ENCODE measurements around the gene CACUL1. TPM values are rescaled to one million over a fixed set of nuclear protein-coding genes. Genes with fewer than 3 reads are reported as not detected.

CACUL1 gene
- total and polyA plus RNA-seq, 4 donors, result 3.9 to 15.8 (median 13.1) TPM

- Histone ChIP-seq H3K4me1 (ENCODE audit: control insufficient read depth in 4 of 4, insufficient read depth in 4 of 4, low read length in 3 of 4) (no peaks in the 10 kb centered on the region), H3K9me3 (ENCODE audit: control insufficient read depth in 4 of 4, low read length in 3 of 4) (no peaks in the 10 kb centered on the region), H3K36me3 (ENCODE audit: control insufficient read depth in 4 of 4, insufficient read depth in 3 of 4, low read depth in 1 of 4, low read length in 3 of 4) (no peaks in the 10 kb centered on the region), H3K27me3 (ENCODE audit: control insufficient read depth in 4 of 4, insufficient read depth in 4 of 4, low read length in 3 of 4) (no peaks in the 10 kb centered on the region), H3K27ac (ENCODE audit: low read depth in 1 of 2, low read length in 2 of 2) (no peak overlapping the region), H3K4me3 (ENCODE audit: low read depth in 1 of 3, low read length in 3 of 3) (no peak overlapping the region), H3K9ac (ENCODE audit: low read depth in 1 of 2, low read length in 2 of 2) (no peak overlapping the region)
- no peak for TF ChIP-seq SP1 (IDR thresholded peaks at IDR 0.05)
- no peak for TF ChIP-seq EGR1 (IDR thresholded peaks at IDR 0.05; ENCODE audit: low read depth in 2 of 2)
- TF ChIP-seq RXRA (IDR thresholded peaks at IDR 0.05), result no peak
- no peak for TF ChIP-seq GABPA (IDR thresholded peaks at IDR 0.05 in 1 of 2, conservative IDR thresholded peaks at IDR 0.05 in 1 of 2)
- TF ChIP-seq HNF4A (conservative IDR thresholded peaks at IDR 0.05), result no peak
- TF ChIP-seq REST (IDR thresholded peaks at IDR 0.05), result no peak
- TF ChIP-seq RAD21 (IDR thresholded peaks at IDR 0.05), result no peak
- no peak for TF ChIP-seq YY1 (IDR thresholded peaks at IDR 0.05)
- TF ChIP-seq FOXA1 (IDR thresholded peaks at IDR 0.05), result no peak
- TF ChIP-seq CTCF (IDR thresholded peaks at IDR 0.05; ENCODE audit: low read depth, low read length, missing input control), result no peak
- TF ChIP-seq FOXA2 (IDR thresholded peaks at IDR 0.05), result no peak
- no peak for TF ChIP-seq JUND (IDR thresholded peaks at IDR 0.05)
- TF ChIP-seq MAX (IDR thresholded peaks at IDR 0.05), result no peak
- WGBS, result 92% methylated on average over 9 of the region's 9 CpGs
- no peak for DNase-seq (ENCODE audit: low spot score)
These were observed 15.3 kb upstream of the CACUL1 start for GRCh38 chr10:118769898-118770600.

- H3K27me3 ChIP-seq (ENCODE audit: control insufficient read depth in 4 of 4, insufficient read depth in 4 of 4, low read length in 3 of 4), result no peaks in the 10 kb centered on the region
- H3K4me1 ChIP-seq (ENCODE audit: control insufficient read depth in 4 of 4, insufficient read depth in 4 of 4, low read length in 3 of 4), result peaks cover 0 to 12% (median 7%) of the 10 kb centered on the region in 4 donors
- no peak overlapping the region for H3K9ac ChIP-seq (ENCODE audit: low read depth in 1 of 2, low read length in 2 of 2)
- no peaks in the 10 kb centered on the region for H3K36me3 ChIP-seq (ENCODE audit: control insufficient read depth in 4 of 4, insufficient read depth in 3 of 4, low read depth in 1 of 4, low read length in 3 of 4)
- WGBS, result 92% methylated on average over 6 of the region's 6 CpGs
- TF ChIP-seq MAX (IDR thresholded peaks at IDR 0.05) (no peak), YY1 (IDR thresholded peaks at IDR 0.05) (no peak), HNF4A (conservative IDR thresholded peaks at IDR 0.05) (no peak), ZBTB33 (IDR thresholded peaks at IDR 0.05) (no peak)
- H3K4me3 ChIP-seq (ENCODE audit: low read depth in 1 of 3, low read length in 3 of 3), result no peak overlapping the region
- DNase-seq (ENCODE audit: low spot score), result no peak
- no peak overlapping the region for H3K27ac ChIP-seq (ENCODE audit: low read depth in 1 of 2, low read length in 2 of 2)
- no peaks in the 10 kb centered on the region for H3K9me3 ChIP-seq (ENCODE audit: control insufficient read depth in 4 of 4, low read length in 3 of 4)
These were observed 13.5 kb upstream of the CACUL1 start for GRCh38 chr10:118768041-118768919.

Measured in liver (tissue), 9 donors.